PC-9 (cell line): ENCODE results near the gene TMEM138.

ENCODE experiments used
- CTCF ChIP-seq: fragments of 200-600 bp; sonication (generic); conservative IDR thresholded peaks from 2 replicates; pipeline ENCODE4 v1.6.1; 2017; ENCODE audit warnings: mixed run types, antibody characterized with exemption, mild to moderate bottlenecking, moderate library complexity
- EZH2 ChIP-seq: fragments of 200-600 bp; sonication (generic); IDR thresholded peaks from 2 replicates; pipeline ENCODE4 v1.8.0; 2017; ENCODE audit warnings: antibody characterized with exemption, low read depth

DNA sequence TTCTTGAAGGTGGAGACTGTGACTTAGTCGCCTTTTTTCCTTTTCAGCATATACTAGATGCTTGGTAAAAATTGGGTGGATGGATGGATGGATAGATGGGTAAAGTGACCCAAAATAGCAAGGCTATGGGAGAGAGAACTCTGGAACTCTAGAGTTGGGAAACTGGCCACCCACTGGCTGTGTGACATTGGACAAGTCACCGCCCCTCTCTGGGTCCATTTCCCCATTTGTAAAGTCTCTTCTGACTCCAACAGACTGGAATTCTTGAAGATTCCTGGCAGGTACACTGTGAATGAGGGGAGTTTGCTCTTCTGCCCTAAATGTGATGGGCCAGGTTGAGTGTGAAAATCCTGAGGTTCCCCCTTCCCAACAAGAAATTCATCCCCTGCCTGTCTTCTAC lies 21.2 kb upstream of the TMEM138 start:
- TF ChIP-seq CTCF (no peak), EZH2 (no peak)
